Activated CD8-positive, alpha-beta memory T cell treated with anti-CD3 and anti-CD28 coated beads for 24 hours (primary cell): ENCODE measurements around the gene KRT79.

Experiments used
- DNase-seq: peaks from one replicate; pipeline ENCODE4 v3.0.0-alpha.2; 2020

Gene KRT79

DNA sequence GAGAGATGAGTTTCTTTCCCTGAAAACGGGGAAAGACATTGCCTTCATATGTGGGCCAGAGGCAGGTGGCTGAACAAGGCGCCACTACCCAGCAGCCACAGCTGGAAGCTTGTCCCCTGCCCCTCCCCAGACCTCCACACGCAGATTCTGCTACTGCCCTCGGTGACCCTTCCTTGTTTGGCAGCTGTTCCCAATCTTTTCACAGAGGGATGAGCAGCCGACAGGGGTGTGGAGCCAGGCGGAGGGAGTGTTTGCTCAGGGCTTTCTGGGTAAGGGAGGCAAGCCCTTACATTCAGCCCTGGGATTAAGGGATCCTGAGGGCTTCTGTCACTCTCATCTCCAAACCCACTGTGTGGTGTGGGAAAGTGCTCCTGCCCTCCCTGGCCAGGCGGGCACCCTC, 15.7 kb downstream of the KRT79 start:
- no peak for DNase-seq

DNA sequence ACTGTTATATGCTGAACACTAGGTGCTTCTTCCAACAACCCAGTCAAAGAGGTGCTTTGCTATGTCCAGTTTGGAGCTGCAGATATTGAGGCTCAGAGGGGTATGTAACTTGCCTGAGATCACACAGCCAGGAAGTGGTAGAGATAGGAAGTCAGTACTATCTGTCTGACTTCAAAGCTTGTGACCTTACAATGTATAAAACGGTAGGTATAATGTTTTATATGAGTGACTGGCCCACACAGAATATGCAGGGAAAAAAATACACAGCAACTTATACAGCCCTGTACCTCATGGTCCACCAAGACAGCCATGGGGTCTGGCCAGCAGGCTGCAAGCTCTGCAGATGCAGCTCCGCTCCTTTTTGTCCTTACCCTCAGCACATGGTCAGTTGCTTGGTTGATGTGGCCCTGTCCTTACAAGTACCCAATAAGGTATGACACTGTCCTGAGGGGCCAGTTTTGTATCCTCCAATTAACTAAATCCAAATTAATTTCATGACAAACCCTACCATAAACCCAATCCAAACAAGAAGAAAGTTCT, 16.3 kb downstream of the KRT79 start:
- no peak for DNase-seq

DNA sequence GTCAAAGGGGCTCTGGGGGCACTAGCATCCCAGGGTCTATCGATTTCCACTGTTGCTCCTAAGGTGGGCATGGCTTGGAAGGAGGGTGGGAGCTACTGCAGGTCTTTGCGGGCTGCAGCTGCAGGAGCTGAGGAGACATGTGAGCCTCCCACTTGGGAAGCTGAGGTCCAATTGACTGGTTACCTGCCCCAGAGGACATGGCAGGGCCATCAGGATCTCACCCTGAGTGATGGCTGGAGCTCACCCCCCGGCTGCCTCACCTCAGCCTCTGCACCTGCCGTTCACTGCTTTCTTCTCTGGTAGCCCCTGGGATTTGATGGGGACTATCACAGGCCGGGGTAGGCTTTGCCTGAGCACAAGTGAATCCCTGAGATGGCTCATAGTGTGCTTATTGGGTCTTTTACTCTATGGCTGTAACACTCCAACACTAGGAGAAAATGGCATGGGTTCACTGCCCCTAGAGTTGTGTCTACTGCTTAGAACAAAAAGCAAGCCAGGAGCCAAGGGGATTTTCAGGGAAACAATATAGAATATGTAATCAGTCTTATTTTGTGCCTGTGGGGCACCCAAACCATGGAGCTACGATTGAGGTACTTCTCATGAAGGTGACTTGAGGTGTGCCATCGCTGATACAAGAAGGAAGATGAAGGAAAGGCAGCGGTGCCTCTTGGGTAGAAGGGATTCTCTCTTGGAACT, 17.0 kb downstream of the KRT79 start:
- no peak for DNase-seq

DNA sequence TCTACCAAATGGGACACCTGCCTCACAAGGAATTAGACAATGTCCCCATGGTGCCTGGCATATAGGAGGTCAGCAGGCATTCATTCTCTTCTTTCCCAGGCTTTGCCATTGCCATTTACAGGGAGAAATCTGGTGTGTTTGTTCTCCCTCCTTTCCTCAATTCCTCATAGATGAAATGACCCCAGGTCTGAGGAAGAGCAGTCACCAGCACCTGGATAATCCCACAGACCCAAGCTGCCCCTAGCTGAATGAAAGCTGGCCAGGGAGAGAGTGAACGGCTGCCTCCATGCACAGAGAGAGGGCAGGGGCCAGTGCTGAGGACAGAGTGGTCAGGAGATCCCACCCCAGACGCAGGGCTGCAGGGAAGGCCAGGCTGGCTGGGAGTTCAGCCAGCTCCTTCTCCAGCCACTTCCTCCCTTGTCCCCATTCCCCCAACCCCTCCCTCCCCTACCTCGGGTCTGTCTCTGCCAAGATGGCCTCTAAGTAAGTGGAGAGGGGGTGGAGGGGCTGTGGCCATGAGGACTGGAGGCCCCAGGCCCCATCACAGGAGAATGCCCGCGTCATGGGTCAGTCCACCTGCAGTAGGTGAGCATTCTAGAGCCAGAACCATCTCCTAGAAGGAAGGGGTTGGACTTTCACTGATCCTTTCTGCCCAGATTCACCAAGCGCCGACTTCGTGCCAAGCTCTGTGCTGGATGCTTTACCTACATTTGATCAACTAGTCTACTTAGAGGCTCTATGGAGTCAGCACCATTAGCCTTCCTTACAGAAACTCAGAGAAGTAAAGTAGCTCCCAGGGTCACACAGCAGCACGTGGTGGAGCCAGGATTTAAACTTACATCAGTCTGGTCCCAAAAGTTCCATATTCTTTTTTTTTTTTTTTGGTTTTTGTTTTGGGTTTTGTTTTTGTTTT, 18.2 kb downstream of the KRT79 start:
- DNase-seq: no peak

DNA sequence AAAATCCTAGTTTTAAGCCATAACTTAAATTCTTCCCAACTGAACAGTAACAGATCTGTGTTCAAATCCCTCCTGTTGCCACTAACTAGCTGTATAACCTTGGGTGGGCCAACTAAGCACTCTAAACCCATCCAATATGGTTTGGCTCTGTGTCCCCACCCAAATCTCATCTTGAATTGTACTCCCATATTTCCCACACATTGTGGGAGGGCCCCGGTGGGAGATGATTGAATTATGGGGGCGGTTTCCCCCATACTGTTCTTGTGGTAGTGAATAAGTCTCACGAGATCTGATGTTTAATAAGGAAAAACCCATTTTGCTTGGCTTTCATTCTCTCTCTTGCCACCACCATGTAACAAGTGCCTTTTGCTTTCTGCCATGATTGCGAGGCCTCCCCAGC, 18.9 kb downstream of the KRT79 start:
- no peak for DNase-seq

DNA sequence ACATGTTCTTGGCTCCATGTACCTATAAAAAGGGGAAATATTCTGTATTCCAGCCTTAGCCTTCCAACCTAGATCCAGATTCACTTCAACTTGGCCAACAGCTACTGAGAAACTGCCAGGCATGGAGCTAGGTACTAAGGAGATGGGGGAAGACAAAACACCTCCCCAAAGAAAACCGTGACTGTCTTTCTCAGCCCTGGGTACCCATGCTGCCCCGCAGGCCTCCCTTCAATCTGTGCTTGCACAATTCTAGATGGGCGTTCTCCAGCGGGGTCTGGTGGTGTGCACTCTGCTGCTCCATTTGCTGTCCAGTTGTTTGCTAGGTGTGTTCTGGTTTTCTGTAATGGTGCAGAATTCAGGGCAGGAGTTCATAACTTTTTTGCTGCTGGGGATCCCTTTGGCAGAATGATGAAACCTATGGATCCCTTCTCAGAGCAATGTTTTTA, 19.4 kb downstream of the KRT79 start:
- no peak for DNase-seq

DNA sequence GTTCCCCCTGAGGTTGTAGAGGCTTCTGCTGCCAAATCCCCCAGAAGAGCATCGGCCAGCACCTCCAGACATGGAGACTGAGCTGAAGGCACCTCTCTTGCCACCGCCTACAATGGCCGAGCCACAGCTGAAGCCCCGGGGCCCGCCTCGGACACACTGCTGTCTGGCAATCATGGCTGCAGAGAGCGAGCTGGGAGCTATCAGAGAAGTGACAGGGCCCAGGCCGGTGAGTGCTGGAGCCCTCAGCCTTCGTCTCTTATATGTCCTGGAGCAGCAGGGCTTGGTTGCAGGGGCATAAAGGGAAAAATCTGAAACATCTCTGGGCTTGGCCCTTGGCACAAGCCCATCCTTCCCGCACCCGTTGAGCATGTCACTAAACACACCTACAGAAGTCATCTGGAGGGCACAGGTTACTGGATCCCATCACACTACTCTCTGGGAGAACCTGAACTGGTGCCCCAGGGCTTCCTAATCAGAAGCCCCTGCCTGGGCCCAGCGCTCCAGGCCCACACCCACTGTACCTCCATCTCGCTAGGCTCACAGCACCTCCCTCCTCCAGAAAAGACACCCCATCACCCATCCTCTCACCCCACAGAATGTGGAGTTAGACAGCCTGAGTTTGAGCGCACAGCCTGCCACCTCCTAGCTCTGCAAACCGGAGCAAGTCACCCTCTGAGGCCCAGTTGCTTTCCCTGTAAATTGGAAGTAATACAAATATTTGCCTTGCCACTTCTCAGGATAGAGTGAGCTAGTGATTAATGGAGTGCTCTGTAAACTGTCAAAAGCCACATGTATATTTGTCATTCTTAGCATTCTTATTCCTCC, 20.0 kb downstream of the KRT79 start, which contains the start of gene KRT4:
Gene KRT4 (minus strand): TSS at position 232 of the 825 bp plus-strand sequence. CDS start 58 bp downstream, at position 174.
- DNase-seq: no peak

DNA sequence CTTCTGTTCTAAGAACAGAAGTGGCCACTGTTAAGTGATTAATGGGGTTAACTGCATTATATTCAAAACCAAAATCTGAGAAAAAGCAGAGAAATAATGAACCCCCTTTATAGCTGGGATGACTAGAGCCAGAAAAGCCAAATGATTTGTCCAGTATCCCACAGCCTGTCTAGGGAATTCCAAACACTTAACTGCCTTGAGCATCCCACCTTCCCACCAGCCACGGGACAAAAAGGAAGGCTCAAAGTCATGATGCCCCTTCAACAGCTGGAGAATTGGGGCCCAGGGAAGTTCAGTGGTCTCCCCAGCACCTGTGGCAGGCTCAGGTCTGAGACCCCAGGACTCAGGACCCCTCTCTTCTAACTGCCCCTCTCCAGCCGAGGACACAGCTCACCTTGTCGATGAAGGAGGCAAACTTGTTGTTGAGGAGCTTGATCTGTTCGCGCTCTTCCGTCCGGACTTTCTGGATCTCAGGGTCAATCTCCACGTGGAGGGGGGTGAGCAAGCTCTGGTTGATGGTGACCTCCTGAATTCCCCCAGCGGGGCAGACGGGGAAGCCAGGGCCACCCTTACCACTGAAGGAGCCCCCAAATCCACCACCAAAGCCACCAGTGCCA, 20.8 kb downstream of the KRT79 start:
- no peak for DNase-seq

DNA sequence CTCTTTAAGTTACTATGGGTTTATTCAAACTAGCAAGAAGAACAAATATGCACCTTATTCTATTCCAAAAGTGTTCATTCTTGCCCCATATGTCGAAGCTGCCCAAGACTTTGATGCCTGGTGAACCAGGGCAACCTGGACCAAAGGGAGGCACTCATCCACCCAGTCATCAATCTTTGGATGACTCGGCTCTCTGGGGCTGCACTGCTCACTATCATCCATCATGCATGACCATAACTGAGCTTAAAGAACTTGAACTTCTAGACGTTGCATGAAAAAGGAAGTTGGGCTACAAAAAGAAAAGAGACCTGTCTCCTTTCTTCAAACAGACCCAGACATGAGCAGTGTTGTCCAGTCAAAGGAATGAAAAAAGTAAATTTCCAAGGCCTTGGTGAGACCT, 21.4 kb downstream of the KRT79 start:
- no peak for DNase-seq

DNA sequence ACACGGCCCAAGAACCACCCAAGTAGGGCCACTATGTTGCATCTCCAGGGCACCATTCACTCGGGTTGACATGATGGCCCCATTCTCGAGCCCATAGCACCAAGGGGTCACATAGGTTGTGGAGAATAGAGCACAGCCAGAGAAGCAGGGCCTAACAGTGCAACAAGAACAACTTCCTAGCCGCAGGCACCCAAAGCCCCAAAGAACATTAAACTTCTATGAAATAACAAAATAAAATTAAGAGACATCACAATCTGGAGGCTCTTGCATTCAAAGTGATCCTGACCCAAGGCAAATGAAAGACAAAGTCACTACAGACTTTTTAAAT, 22.1 kb downstream of the KRT79 start:
- DNase-seq: no peak

DNA sequence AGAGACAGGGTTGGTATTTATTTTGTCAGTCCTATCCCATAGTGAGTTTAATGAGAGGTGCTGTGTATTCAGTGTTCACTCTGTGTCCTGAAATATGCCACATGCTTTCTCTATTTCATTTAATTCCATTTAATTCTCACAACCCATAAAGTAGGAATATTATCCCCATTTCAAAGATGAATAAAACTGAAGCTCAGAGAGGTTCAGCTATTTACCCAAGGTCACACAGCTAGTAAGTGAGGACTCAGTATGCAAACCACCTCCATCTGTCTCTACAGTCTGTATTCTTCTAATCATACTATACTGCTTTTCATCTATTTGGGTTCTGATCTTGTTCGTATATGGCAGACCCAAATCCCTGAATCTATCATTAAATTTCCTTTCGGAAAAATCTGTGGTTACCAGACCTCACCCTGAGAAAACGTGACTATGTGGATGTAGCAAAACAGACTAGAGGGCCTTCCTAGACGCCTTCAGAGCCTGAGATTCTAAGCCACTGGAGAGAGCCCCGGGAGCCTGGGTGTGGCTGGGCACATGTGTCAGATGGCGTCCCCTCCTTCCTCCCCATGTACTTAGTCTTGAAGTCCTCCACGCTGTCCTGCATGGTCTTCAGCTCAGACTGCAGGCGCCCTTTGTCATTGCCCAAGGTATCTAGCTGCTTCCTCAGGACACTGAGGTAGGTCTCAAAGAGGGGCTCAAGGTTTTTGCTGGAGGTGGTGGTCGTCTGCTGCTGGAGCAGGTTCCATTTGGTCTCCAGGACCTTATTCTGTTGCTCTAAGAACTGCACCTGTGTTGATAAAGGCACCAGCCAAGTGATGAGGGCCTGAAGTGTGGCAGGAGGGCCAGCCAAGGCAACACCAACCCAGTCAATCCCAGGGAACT, 22.7 kb downstream of the KRT79 start:
- no peak for DNase-seq

DNA sequence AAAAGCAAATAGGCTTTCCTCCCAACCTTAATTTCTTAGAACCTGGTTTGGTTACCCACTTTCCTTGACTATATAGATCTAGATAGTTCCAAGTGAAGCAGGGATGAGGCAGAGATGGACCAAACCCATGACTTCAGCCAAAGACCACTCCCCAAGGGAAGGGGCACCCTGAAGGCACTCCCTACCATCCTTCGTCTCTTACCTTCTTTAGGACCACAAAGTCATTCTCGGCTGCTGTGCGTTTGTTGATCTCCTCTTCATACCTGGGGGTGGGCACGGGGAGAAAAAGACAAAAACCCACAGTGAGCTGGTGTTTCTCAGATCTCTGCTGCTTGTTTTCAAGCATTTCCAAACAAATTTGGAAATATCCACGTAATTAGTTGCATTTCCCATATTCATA, 23.6 kb downstream of the KRT79 start:
- DNase-seq: no peak

DNA sequence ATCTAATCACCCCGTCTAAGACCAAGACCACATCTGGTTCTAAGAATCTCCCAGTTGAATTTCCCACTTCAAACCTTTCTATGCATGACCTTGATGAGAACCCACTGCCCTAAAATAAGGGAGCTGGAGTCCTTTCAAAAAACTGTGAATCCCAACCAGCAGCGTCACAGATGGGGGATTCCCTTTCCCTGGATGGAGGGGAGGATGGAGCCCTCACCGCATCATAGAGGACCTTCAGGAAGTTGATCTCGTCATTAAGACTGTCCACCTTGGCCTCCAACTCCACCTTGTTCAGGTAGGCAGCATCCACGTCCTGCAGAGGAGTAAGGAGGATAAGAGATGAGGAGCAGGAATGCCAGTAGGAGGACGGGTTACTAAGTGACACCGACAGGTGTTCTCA, 24.9 kb downstream of the KRT79 start:
- no peak for DNase-seq

DNA sequence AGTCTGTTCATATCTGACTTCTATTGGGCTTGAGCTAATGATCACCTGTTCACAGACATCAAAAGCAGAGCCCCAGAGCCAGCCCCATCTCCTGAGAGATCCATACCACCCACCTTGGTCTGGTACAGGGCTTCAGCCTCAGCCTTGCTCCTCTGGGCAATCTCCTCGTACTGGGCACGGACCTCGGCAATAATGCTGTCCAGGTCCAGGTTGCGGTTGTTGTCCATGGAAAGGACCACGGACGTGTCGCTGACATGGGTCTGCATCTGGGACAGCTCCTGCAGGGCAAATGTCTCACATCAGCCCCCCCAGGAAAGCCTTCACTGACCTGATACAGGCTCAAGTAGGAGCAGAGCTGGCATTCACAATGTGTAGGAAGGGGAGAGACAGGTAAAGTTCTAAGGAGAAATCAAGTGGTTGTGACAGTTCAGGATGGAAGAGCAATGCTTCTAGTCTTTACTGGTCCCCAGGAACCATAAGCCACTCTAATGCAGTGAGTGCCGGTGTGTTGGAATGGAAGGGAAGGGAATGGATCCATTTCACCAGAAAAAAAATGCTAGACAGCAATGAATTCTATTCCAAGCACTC, 25.4 kb downstream of the KRT79 start:
- no peak for DNase-seq

DNA sequence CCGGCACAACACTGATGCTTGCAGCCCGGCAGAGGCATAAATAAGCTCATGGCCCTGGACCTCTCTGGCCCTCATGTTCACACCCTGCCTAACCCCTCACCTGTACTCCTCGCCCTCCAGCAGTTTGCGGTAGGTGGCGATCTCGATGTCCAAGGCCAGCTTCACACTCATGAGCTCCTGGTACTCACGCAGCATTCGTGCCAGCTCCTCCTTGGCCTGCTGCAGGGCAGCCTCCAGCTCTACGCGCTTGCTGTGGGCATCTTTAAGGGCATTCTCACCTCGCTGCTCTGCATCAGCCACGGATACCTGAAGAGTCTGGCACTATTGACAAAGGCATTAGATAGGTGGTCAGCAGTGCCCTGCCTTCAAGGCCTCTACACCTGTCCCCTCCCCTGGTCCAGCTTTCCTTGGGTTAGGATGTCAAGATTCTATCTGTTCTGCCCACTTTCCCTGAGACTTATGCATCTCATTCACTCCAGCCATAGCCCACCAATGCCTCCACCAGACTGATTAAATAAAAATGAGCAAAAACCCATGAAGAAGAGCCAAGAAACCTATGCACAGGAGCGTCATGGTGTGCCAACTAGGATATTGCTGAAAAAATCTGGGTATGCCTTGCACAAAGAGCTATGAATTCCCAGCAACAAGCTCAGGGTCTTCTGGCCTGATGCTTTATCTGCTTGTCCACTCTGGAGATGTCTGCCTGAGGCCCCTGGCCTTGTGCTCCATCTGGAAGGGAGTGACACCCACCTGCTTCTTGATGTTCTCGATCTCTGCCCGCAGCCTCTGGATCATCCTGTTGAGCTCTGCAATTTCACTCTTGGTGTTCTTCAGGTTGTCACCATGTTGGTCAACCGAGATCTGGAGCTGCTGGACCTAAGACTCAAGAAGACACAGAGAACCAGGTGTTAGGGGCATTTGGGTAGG, 26.3 kb downstream of the KRT79 start:
- no peak for DNase-seq

DNA sequence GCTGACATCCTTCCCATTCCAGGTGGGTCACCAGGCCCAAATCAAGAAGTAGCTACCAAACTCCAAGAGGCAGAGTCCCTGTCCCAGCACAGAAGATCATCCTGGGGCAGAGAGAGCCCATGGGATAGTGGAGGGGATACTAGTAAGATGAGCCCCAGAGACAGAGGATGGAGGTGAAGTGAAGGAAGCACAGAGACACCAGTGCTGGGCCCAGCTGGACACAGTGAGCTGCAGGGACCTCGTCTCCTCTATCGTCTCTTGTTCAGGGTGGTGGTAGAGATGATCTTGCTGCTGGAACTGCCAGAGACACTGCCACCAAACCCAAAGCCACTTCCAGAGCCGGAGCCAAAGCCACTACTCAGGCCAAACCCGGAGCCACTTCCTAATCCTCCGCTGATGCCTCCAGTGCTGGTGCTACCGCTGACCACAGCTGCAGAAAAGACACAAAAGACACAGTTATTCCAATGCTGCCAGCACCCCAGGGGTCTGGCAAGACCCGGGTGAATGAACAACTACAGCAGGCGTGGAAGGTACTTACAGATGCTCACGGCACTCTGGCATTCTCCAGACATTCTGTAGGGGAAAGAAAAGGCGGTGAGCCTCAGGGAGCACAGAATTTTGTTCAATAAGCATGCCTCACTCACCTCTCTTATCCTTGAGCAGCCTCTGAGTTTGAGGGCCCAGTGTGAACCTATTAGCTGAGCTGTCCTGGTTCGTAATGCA, 27.1 kb downstream of the KRT79 start:
- no peak for DNase-seq

DNA sequence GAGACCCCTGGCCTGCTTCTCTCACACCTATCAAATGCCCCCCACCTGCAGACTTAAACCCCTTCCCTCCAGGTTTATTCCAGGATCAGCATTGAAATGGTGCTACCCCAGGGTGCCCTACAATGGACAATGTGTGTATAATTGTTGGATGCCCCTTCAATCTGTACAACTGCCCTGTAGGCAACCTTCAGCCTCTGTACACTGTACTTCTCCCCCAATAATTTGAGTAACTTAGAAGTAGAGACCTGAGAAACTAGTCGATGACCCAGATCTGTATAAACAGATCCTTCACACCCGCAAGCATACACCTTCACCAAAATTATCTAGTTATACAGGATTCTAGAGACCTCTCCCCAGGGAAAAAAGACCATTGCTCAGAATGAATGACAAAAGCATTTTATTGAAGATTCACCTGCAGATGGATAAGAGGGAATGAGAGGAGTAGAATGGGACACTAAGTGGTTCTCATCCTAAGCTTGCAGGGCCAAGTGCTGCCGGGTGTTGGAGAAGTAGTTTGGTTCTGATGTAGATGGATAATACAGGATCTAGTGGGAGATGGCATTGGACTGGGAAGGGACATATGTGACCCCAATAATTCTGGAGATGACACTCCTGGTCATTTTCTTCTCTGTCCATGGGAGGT, 27.8 kb downstream of the KRT79 start:
- no peak for DNase-seq

DNA sequence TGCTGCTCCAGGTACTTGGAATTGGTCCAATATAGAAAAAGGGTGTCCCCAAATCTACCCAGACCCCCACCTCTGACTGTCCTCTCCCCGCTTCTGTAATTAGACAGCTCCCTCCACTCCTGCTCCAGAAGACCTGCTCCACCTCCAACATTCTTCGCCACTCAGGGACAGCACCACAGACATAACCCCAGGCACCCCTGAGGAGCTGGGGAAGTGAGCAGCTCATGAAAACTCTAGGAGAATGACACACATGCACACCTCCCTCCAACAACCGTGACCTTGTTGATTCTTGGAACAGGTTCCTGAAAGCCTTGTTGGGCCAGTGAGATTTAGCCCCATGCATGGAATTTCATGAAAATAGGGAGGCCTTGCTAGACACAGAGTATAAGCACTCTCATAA, 28.4 kb downstream of the KRT79 start:
- no peak for DNase-seq

DNA sequence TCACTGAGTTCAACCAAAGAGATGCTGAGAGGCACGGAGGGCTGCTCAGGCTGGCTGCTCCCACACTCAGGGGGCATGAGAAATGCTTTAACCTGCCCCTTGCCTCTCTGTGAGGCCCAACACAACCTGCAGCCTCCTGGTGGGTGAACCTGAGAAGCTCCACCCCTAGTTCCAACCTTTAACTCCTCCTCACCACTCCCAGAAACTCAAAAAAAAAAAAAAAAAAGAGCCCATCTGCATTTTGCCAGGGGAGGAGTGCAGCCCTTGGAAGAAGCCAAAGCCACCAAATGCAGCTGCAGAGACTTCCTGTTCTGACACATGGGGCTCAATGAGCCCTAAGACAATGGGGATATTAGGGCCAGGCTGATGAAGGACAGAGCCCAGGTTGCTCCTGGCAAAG, 29.1 kb downstream of the KRT79 start:
- DNase-seq: no peak
